Mesothelial cell of epicardium (in vitro differentiated cells): ENCODE data around the gene COL1A1. TPM values are rescaled to one million over a fixed set of nuclear protein-coding genes. Genes with fewer than 3 reads are reported as not detected.

ENCODE experiments used
- DNase-seq, 2 experiments: peaks; one replicate each; pipeline ENCODE4 v3.0.0; 2021; ENCODE audit warnings: low spot score in 2 of 2; ENCODE audit not compliant: unreplicated experiment in 2 of 2
- H3K27ac Mint-ChIP-seq: 2 replicates; pipeline ENCODE4 v1.8.0; 2021; ENCODE audit warnings: mixed read lengths
- H3K27me3 Mint-ChIP-seq: 2 replicates; pipeline ENCODE4 v1.8.0; 2021; ENCODE audit warnings: low read depth, mixed read lengths
- H3K36me3 Mint-ChIP-seq: 2 replicates; pipeline ENCODE4 v1.8.0; 2021; ENCODE audit warnings: mixed read lengths
- H3K4me1 Mint-ChIP-seq: 2 replicates; pipeline ENCODE4 v1.8.0; 2021; ENCODE audit warnings: mixed read lengths
- H3K4me3 Mint-ChIP-seq: 2 replicates; pipeline ENCODE4 v1.8.0; 2021; ENCODE audit warnings: mild to moderate bottlenecking, moderate library complexity, mixed read lengths
- H3K9me3 Mint-ChIP-seq: 2 replicates; pipeline ENCODE4 v1.8.0; 2021; ENCODE audit warnings: mixed read lengths
- CTCF ChIP-seq: fragments of 200-600 bp; sonication (generic); IDR thresholded peaks from one replicate; pipeline ENCODE4 v1.5.0; 2021; ENCODE audit warnings: antibody characterized with exemption; ENCODE audit not compliant: unreplicated experiment
- total RNA-seq: library from RNA; stranded (reverse); gene quantifications from 3 replicates; pipeline ENCODE4 v1.2.1, GENCODE V29; 2021

COL1A1 gene
- total RNA-seq, 1 donor from 2014 or later, result 3,972 TPM

- peak; percentile 74 to 83 for DNase-seq
- Mint-ChIP-seq H3K36me3 (no peaks in the 10 kb centered on the region), H3K4me1 (peaks cover 89% of the 10 kb centered on the region), H3K9me3 (no peaks in the 10 kb centered on the region), H3K4me3 (peak overlapping the region; percentile 39), H3K27ac (peak overlapping the region; percentile 99), H3K27me3 (no peaks in the 10 kb centered on the region)
- TF ChIP-seq CTCF, result no peak
Measured at GRCh38 chr17:50209472-50210239, 8.2 kb upstream of the COL1A1 start.

GRCh38 chr17:50209133-50209471, 7.7 kb upstream of the COL1A1 start:
- Mint-ChIP-seq H3K9me3 (no peaks in the 10 kb centered on the region), H3K27me3 (no peaks in the 10 kb centered on the region), H3K27ac (peak overlapping the region; percentile 99), H3K4me3 (peak overlapping the region; percentile 3), H3K4me1 (peaks cover 90% of the 10 kb centered on the region), H3K36me3 (no peaks in the 10 kb centered on the region)
- DNase-seq, result no peak
- TF ChIP-seq CTCF, result no peak

- Mint-ChIP-seq H3K36me3 (no peaks in the 10 kb centered on the region), H3K4me1 (peaks cover 93% of the 10 kb centered on the region), H3K4me3 (no peak overlapping the region), H3K27ac (peak overlapping the region; percentile 99), H3K27me3 (no peaks in the 10 kb centered on the region), H3K9me3 (no peaks in the 10 kb centered on the region)
- TF ChIP-seq CTCF, result no peak
- no peak for DNase-seq
Measured at GRCh38 chr17:50208611-50209061, 7.2 kb upstream of the COL1A1 start.

- DNase-seq, result no peak
- Mint-ChIP-seq H3K27me3 (no peaks in the 10 kb centered on the region), H3K4me1 (peaks cover 91% of the 10 kb centered on the region), H3K36me3 (no peaks in the 10 kb centered on the region), H3K9me3 (no peaks in the 10 kb centered on the region), H3K4me3 (no peak overlapping the region), H3K27ac (peak overlapping the region; percentile 99)
- TF ChIP-seq CTCF, result no peak
Measured at GRCh38 chr17:50207792-50208567, 6.5 kb upstream of the COL1A1 start.

GRCh38 chr17:50207315-50207714, 5.9 kb upstream of the COL1A1 start:
- H3K4me3 Mint-ChIP-seq, result peak overlapping the region; percentile 16

More at GRCh38 chr17:50207315-50207714, 5.9 kb upstream of the COL1A1 start:
- no peaks in the 10 kb centered on the region for H3K9me3 Mint-ChIP-seq
- peaks cover 92% of the 10 kb centered on the region for H3K4me1 Mint-ChIP-seq
- H3K27ac Mint-ChIP-seq, result peak overlapping the region; percentile 99
- H3K36me3 Mint-ChIP-seq, result no peaks in the 10 kb centered on the region
- TF ChIP-seq CTCF, result no peak
- H3K27me3 Mint-ChIP-seq, result peaks cover 2% of the 10 kb centered on the region
- DNase-seq, result no peak
